MM.1S (cell line): ENCODE measurements around the gene UACA.

Source experiments
- DNase-seq: peaks from one replicate; pipeline ENCODE4 v3.0.0-alpha.2; 2015
- H2AFZ ChIP-seq: fragments of 300-600 bp; sonication (generic); 2 replicates; pipeline ENCODE4 v1.6.0; 2016; ENCODE audit warnings: antibody characterized with exemption, low read length
- H3F3A ChIP-seq: fragments of 300-600 bp; sonication (generic); 2 replicates; pipeline ENCODE4 v1.6.1; 2016; ENCODE audit warnings: mild to moderate bottlenecking, antibody characterized with exemption, low read length, moderate library complexity, mixed read lengths; ENCODE audit not compliant: insufficient read depth
- H3K27ac ChIP-seq: fragments of 300-600 bp; sonication (generic); 2 replicates; pipeline ENCODE4 v1.5.1; 2016; ENCODE audit warnings: mild to moderate bottlenecking, low read length
- H3K27me3 ChIP-seq: fragments of 300-600 bp; sonication (generic); replicated peaks from 2 replicates; pipeline ENCODE4 v1.6.0; 2016; ENCODE audit warnings: low read length; ENCODE audit not compliant: insufficient read depth
- H3K36me3 ChIP-seq: fragments of 300-600 bp; sonication (generic); replicated peaks from 2 replicates; pipeline ENCODE4 v1.6.1; 2016; ENCODE audit warnings: mild to moderate bottlenecking, low read length, mixed read lengths; ENCODE audit not compliant: insufficient read depth
- H3K4me1 ChIP-seq: fragments of 300-600 bp; sonication (generic); 2 replicates; pipeline ENCODE4 v1.6.1; 2016; ENCODE audit warnings: low read length, mixed read lengths
- H3K4me2 ChIP-seq: fragments of 300-600 bp; sonication (generic); 2 replicates; pipeline ENCODE4 v1.6.0; 2016; ENCODE audit warnings: low read depth, low read length
- H3K4me3 ChIP-seq: fragments of 300-600 bp; sonication (generic); 2 replicates; pipeline ENCODE4 v1.5.1; 2016; ENCODE audit warnings: low read length, mixed read lengths
- H3K79me2 ChIP-seq: fragments of 300-600 bp; sonication (generic); 2 replicates; pipeline ENCODE4 v1.6.1; 2016; ENCODE audit warnings: mixed run types, low read length, mixed read lengths
- H3K9ac ChIP-seq: fragments of 300-600 bp; sonication (generic); 2 replicates; pipeline ENCODE4 v1.6.1; 2016; ENCODE audit warnings: low read length, mixed read lengths
- H3K9me2 ChIP-seq: fragments of 300-600 bp; sonication (generic); replicated peaks from 2 replicates; pipeline ENCODE4 v1.6.1; 2016; ENCODE audit warnings: mild to moderate bottlenecking, low read length, mixed read lengths; ENCODE audit not compliant: insufficient read depth
- H3K9me3 ChIP-seq: fragments of 300-600 bp; sonication (generic); replicated peaks from 2 replicates; pipeline ENCODE4 v1.6.1; 2016; ENCODE audit warnings: mild to moderate bottlenecking, low read length, mixed read lengths; ENCODE audit not compliant: insufficient read depth
- H4K20me1 ChIP-seq: fragments of 300-600 bp; sonication (generic); 2 replicates; pipeline ENCODE4 v1.6.1; 2016; ENCODE audit warnings: mild to moderate bottlenecking, low read length, moderate library complexity, mixed read lengths; ENCODE audit not compliant: insufficient read depth
- CTCF ChIP-seq: fragments of 300-600 bp; sonication (generic); IDR thresholded peaks from 2 replicates; pipeline ENCODE4 v1.5.1; 2016; ENCODE audit warnings: antibody characterized with exemption, low read length, mixed read lengths
- EZH2 ChIP-seq: fragments of 300-600 bp; sonication (generic); optimal IDR thresholded peaks from 2 replicates; pipeline ENCODE3; 2017; ENCODE audit warnings: low read depth, mild to moderate bottlenecking, antibody characterized with exemption, low read length, mixed read lengths
- EZH2phosphoT487 ChIP-seq: fragments of 300-600 bp; sonication (generic); IDR thresholded peaks from 2 replicates; pipeline ENCODE4 v1.6.1; 2018; ENCODE audit warnings: antibody characterized with exemption, low read length

Gene UACA

GRCh38 chr15:70775160-70775559, 11.8 kb upstream of the UACA start:
- DNase-seq = no peak

GRCh38 chr15:70772402-70772801, 9.0 kb upstream of the UACA start:
- Histone ChIP-seq H3K4me2 (no peak overlapping the region), H3K4me1 (0 out of 2 replicates have a peak, but pooled peaks cover 8% of the 10 kb centered on the region), H3F3A (no peaks in the 10 kb centered on the region), H3K36me3 (no peaks in the 10 kb centered on the region), H3K27ac (no peak overlapping the region), H4K20me1 (no peaks in the 10 kb centered on the region), H2AFZ (no peak overlapping the region), H3K9ac (no peak overlapping the region), H3K9me3 (no peaks in the 10 kb centered on the region), H3K9me2 (no peaks in the 10 kb centered on the region), H3K79me2 (no peaks in the 10 kb centered on the region), H3K4me3 (no peak overlapping the region), H3K27me3 (no peaks in the 10 kb centered on the region)
- no peak for DNase-seq
- no peak for TF ChIP-seq EZH2phosphoT487
- no peak for TF ChIP-seq CTCF
- TF ChIP-seq EZH2 = no peak

More at GRCh38 chr15:70775160-70775559, 11.8 kb upstream of the UACA start:
- Histone ChIP-seq H3F3A (no peaks in the 10 kb centered on the region), H3K27me3 (no peaks in the 10 kb centered on the region), H3K4me2 (no peak overlapping the region), H4K20me1 (no peaks in the 10 kb centered on the region), H3K4me1 (no peaks in the 10 kb centered on the region), H3K9ac (no peak overlapping the region), H3K4me3 (no peak overlapping the region), H3K9me2 (no peaks in the 10 kb centered on the region), H3K27ac (no peak overlapping the region), H2AFZ (no peak overlapping the region), H3K36me3 (no peaks in the 10 kb centered on the region), H3K79me2 (no peaks in the 10 kb centered on the region), H3K9me3 (no peaks in the 10 kb centered on the region)
- TF ChIP-seq EZH2phosphoT487 (no peak), CTCF (no peak), EZH2 (no peak)

GRCh38 chr15:70770863-70771262, 7.5 kb upstream of the UACA start:
- Histone ChIP-seq H3K36me3 (no peaks in the 10 kb centered on the region), H3K27me3 (no peaks in the 10 kb centered on the region), H3K9me2 (no peaks in the 10 kb centered on the region), H3K4me1 (0 out of 2 replicates have a peak, but pooled peaks cover 8% of the 10 kb centered on the region), H3K27ac (no peak overlapping the region), H2AFZ (no peak overlapping the region), H3K4me2 (no peak overlapping the region), H3K9ac (no peak overlapping the region), H3K4me3 (no peak overlapping the region), H3K9me3 (no peaks in the 10 kb centered on the region), H3K79me2 (no peaks in the 10 kb centered on the region), H4K20me1 (no peaks in the 10 kb centered on the region), H3F3A (no peaks in the 10 kb centered on the region)
- DNase-seq = no peak
- TF ChIP-seq EZH2 (no peak), CTCF (no peak), EZH2phosphoT487 (no peak)
